Mesendoderm (in vitro differentiated cells): ENCODE results near the gene ARL3.

Experiments
- DNase-seq: peaks from one replicate; pipeline ENCODE4 v3.0.0; 2013
- H2AK5ac ChIP-seq: 2 replicates; pipeline ENCODE4 v1.6.1; 2013; ENCODE audit warnings: low read length, inconsistent platforms
- H2BK120ac ChIP-seq: 2 replicates; pipeline ENCODE4 v1.6.1; 2013; ENCODE audit warnings: low read depth, mild to moderate bottlenecking, low read length, moderate library complexity, mixed read lengths
- H2BK15ac ChIP-seq: replicated peaks from 2 replicates; pipeline ENCODE4 v1.6.1; 2013; ENCODE audit warnings: low read depth, mild to moderate bottlenecking, moderate library complexity
- H2BK5ac ChIP-seq: 2 replicates; pipeline ENCODE4 v1.6.1; 2013; ENCODE audit warnings: low read length, inconsistent platforms
- H3K18ac ChIP-seq: 2 replicates; pipeline ENCODE4 v1.6.1; 2013; ENCODE audit warnings: mild to moderate bottlenecking, low read length, mixed read lengths
- H3K23ac ChIP-seq: one replicate; pipeline ENCODE4 v1.6.1; 2013; ENCODE audit warnings: low read length
- H3K27ac ChIP-seq: 2 replicates; pipeline ENCODE4 v1.5.1; 2013; ENCODE audit warnings: low read depth, mild to moderate bottlenecking, inconsistent platforms, low read length, moderate library complexity
- H3K27me3 ChIP-seq: 2 replicates; pipeline ENCODE4 v1.6.1; 2013; ENCODE audit warnings: low read length, control low read depth, mild to moderate bottlenecking, inconsistent platforms; ENCODE audit not compliant: insufficient read depth, poor library complexity
- H3K36me3 ChIP-seq: 2 replicates; pipeline ENCODE4 v1.6.1; 2013; ENCODE audit warnings: low read length, inconsistent platforms; ENCODE audit not compliant: control insufficient read depth, insufficient read depth
- H3K4ac ChIP-seq: one replicate; pipeline ENCODE4 v1.6.1; 2013; ENCODE audit warnings: low read depth, mild to moderate bottlenecking, low read length, moderate library complexity
- H3K4me1 ChIP-seq: 2 replicates; pipeline ENCODE4 v1.6.1; 2013; ENCODE audit warnings: low read depth, low read length, inconsistent platforms; ENCODE audit not compliant: control insufficient read depth
- H3K4me2 ChIP-seq: 2 replicates; pipeline ENCODE4 v1.6.1; 2013; ENCODE audit warnings: low read length
- H3K4me3 ChIP-seq: 2 replicates; pipeline ENCODE4 v1.5.1; 2013; ENCODE audit warnings: mild to moderate bottlenecking, low read length
- H3K56ac ChIP-seq: one replicate; pipeline ENCODE4 v1.6.1; 2013; ENCODE audit warnings: low read length
- H3K79me1 ChIP-seq: 2 replicates; pipeline ENCODE4 v1.6.1; 2013; ENCODE audit warnings: low read length, inconsistent platforms
- H3K79me2 ChIP-seq: 2 replicates; pipeline ENCODE4 v1.6.1; 2013; ENCODE audit warnings: mild to moderate bottlenecking, low read length; ENCODE audit not compliant: control insufficient read depth, insufficient read depth
- H3K9ac ChIP-seq: 2 replicates; pipeline ENCODE4 v1.6.1; 2013; ENCODE audit warnings: low read length, inconsistent platforms
- H4K5ac ChIP-seq: one replicate; pipeline ENCODE4 v1.6.1; 2013; ENCODE audit warnings: low read length
- H4K8ac ChIP-seq: one replicate; pipeline ENCODE4 v1.6.1; 2013; ENCODE audit warnings: low read depth, mild to moderate bottlenecking, control low read depth, low read length, moderate library complexity
- WGBS: extraction: QIAGEN DNeasy Blood & Tissue Kit; methylation state at CpG from one replicate; pipeline ENCODE4 v1.1.7; 2013; ENCODE audit warnings: low lambda C conversion rate, missing lambda C conversion rate; ENCODE audit not compliant: insufficient coverage; ENCODE audit errors: extremely low coverage; 5-methylcytosine and 5-hydroxymethylcytosine counted together

The ARL3 gene

GRCh38 chr10:102657984-102658724, 56.0 kb downstream of the ARL3 start:
- H3K79me2 ChIP-seq: no peaks in the 10 kb centered on the region
- no peaks in the 10 kb centered on the region for H3K4me1 ChIP-seq
- H3K56ac ChIP-seq: no peak overlapping the region
- no peak overlapping the region for H4K8ac ChIP-seq
- no peak overlapping the region for H3K18ac ChIP-seq
- no peak overlapping the region for H2BK15ac ChIP-seq
- DNase-seq: no peak
- H3K79me1 ChIP-seq: peaks cover 2% of the 10 kb centered on the region
- H2BK120ac ChIP-seq: no peak overlapping the region
- H3K4me3 ChIP-seq: no peak overlapping the region
- H3K23ac ChIP-seq: no peak overlapping the region
- H3K27me3 ChIP-seq: no peaks in the 10 kb centered on the region
- H3K9ac ChIP-seq: no peak overlapping the region
- no peak overlapping the region for H3K4ac ChIP-seq
- H3K27ac ChIP-seq: no peak overlapping the region
- no peak overlapping the region for H3K4me2 ChIP-seq
- H4K5ac ChIP-seq: no peak overlapping the region
- H2BK5ac ChIP-seq: no peak overlapping the region
- no CpG with 5 or more reads among the region's 13 CpGs for WGBS
- no peak overlapping the region for H2AK5ac ChIP-seq
- peaks cover 1% of the 10 kb centered on the region for H3K36me3 ChIP-seq

GRCh38 chr10:102657451-102657850, 56.7 kb downstream of the ARL3 start:
- H2BK15ac ChIP-seq: no peak overlapping the region
- WGBS: no CpG with 5 or more reads among the region's 11 CpGs
- H3K23ac ChIP-seq: no peak overlapping the region
- peaks cover 1% of the 10 kb centered on the region for H3K36me3 ChIP-seq
- H3K27me3 ChIP-seq: no peaks in the 10 kb centered on the region
- no peak overlapping the region for H3K56ac ChIP-seq
- no peak overlapping the region for H4K8ac ChIP-seq
- H4K5ac ChIP-seq: no peak overlapping the region
- no peak overlapping the region for H3K4me3 ChIP-seq
- no peak overlapping the region for H3K27ac ChIP-seq
- H3K4ac ChIP-seq: no peak overlapping the region
- no peak overlapping the region for H3K9ac ChIP-seq
- H2BK5ac ChIP-seq: no peak overlapping the region
- H3K18ac ChIP-seq: no peak overlapping the region
- peaks cover under 1% of the 10 kb centered on the region for H3K79me2 ChIP-seq
- H3K79me1 ChIP-seq: peaks cover 4% of the 10 kb centered on the region
- H3K4me1 ChIP-seq: no peaks in the 10 kb centered on the region
- no peak overlapping the region for H2AK5ac ChIP-seq
- no peak for DNase-seq
- no peak overlapping the region for H3K4me2 ChIP-seq
- H2BK120ac ChIP-seq: no peak overlapping the region

DNA sequence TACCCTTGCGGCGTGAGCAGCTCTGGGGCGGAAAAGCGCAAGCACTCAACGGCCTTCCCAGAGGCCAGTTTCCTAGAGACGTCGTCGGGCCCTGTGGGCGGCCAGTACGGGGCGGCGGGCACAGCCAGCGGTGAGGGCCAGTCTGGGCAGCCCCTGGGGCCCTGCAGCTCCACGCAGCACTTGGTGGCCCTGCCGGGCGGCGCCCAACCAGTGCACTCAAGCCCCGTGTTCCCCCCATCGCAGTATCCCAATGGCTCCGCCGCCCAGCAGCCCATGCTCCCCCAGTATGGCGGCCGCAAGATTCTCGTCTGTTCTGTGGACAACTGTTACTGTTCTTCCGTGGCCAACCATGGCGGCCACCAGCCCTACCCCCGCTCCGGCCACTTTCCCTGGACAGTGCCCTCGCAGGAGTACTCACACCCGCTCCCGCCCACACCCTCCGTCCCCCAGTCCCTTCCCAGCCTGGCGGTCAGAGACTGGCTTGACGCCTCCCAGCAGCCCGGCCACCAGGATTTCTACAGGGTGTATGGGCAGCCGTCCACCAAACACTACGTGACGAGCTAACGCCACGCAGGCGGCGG, 57.3 kb downstream of the ARL3 start:
- no peak overlapping the region for H2BK5ac ChIP-seq
- H3K36me3 ChIP-seq: peaks cover 1% of the 10 kb centered on the region
- no peak overlapping the region for H2BK15ac ChIP-seq
- no peak overlapping the region for H3K4me2 ChIP-seq
- H4K5ac ChIP-seq: no peak overlapping the region
- no peak overlapping the region for H3K56ac ChIP-seq
- no CpG with 5 or more reads among the region's 42 CpGs for WGBS
- no peak overlapping the region for H2BK120ac ChIP-seq
- no peak overlapping the region for H3K9ac ChIP-seq
- no peaks in the 10 kb centered on the region for H3K4me1 ChIP-seq
- H3K27me3 ChIP-seq: no peaks in the 10 kb centered on the region
- no peak overlapping the region for H3K4ac ChIP-seq
- no peak overlapping the region for H3K27ac ChIP-seq
- no peak overlapping the region for H3K23ac ChIP-seq
- DNase-seq: no peak
- H3K18ac ChIP-seq: no peak overlapping the region
- H3K4me3 ChIP-seq: no peak overlapping the region
- no peak overlapping the region for H4K8ac ChIP-seq
- peaks cover 7% of the 10 kb centered on the region for H3K79me1 ChIP-seq
- peaks cover 6% of the 10 kb centered on the region for H3K79me2 ChIP-seq
- no peak overlapping the region for H2AK5ac ChIP-seq

GRCh38 chr10:102656026-102656425, 58.2 kb downstream of the ARL3 start:
- H4K8ac ChIP-seq: no peak overlapping the region
- peaks cover 11% of the 10 kb centered on the region for H3K79me1 ChIP-seq
- no peak overlapping the region for H4K5ac ChIP-seq
- H3K56ac ChIP-seq: no peak overlapping the region
- no peak overlapping the region for H2BK5ac ChIP-seq
- H2BK15ac ChIP-seq: no peak overlapping the region
- H3K4me1 ChIP-seq: no peaks in the 10 kb centered on the region
- no peak for DNase-seq
- H2BK120ac ChIP-seq: no peak overlapping the region
- H3K36me3 ChIP-seq: peaks cover 1% of the 10 kb centered on the region
- no peak overlapping the region for H3K18ac ChIP-seq
- no peak overlapping the region for H3K23ac ChIP-seq
- no CpG with 5 or more reads among the region's 12 CpGs for WGBS
- H3K4me3 ChIP-seq: no peak overlapping the region
- no peak overlapping the region for H3K27ac ChIP-seq
- no peak overlapping the region for H2AK5ac ChIP-seq
- H3K79me2 ChIP-seq: peaks cover 15% of the 10 kb centered on the region
- H3K27me3 ChIP-seq: no peaks in the 10 kb centered on the region
- H3K4ac ChIP-seq: no peak overlapping the region
- H3K4me2 ChIP-seq: no peak overlapping the region
- no peak overlapping the region for H3K9ac ChIP-seq

GRCh38 chr10:102654969-102655368, 59.2 kb downstream of the ARL3 start:
- Histone ChIP-seq H2BK5ac (no peak overlapping the region), H3K27ac (no peak overlapping the region)
- WGBS: no CpG with 5 or more reads among the region's 12 CpGs

More at GRCh38 chr10:102654969-102655368, 59.2 kb downstream of the ARL3 start:
- Histone ChIP-seq H4K8ac (no peak overlapping the region), H3K27me3 (no peaks in the 10 kb centered on the region), H3K4me1 (peaks cover 2% of the 10 kb centered on the region), H2AK5ac (no peak overlapping the region), H3K36me3 (peaks cover 1% of the 10 kb centered on the region), H4K5ac (no peak overlapping the region), H3K56ac (no peak overlapping the region), H2BK120ac (no peak overlapping the region), H3K18ac (no peak overlapping the region), H3K79me2 (peaks cover 22% of the 10 kb centered on the region), H3K79me1 (peaks cover 14% of the 10 kb centered on the region), H3K4me2 (no peak overlapping the region), H3K4ac (no peak overlapping the region), H3K23ac (no peak overlapping the region), H3K4me3 (no peak overlapping the region), H2BK15ac (no peak overlapping the region), H3K9ac (no peak overlapping the region)
- no peak for DNase-seq
